Mesangial cell (primary cell): ENCODE results near the gene NT5DC4. TPM values are rescaled to one million over a fixed set of nuclear protein-coding genes. Genes with fewer than 3 reads are reported as not detected.

Experiments
- total RNA-seq: library from RNA; depleted of rRNA; stranded (reverse); fragments of >200 nt; gene quantifications from 2 replicates; pipeline ENCODE4 v1.2.3, GENCODE V29; 2015

The NT5DC4 gene
- not detected in 2 replicates for total RNA-seq

DNA sequence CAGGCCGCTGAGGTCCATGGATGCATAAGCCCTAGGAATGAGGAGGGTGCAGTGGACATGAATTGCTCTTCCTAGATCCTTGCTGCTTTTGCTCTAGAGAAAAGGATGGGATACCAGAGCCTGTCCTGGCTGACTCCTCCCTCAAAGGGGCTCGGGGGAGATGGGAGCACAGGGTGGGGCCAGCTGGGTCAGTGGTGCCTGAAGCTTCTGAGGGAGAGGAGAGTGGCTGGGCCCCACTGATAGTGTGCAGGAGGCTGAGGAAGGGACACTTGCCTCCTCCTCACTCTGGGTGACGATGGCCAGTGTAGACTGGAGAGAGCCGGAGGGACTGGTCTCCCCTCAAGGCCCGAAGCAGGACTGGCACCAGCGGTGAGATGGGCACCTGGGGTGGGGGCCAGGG lies at the start of gene NT5DC4:
TSS of gene NT5DC4 (plus strand) at position 236 of the 400 bp plus-strand sequence. CDS start at position 296, 60 bp downstream.

DNA sequence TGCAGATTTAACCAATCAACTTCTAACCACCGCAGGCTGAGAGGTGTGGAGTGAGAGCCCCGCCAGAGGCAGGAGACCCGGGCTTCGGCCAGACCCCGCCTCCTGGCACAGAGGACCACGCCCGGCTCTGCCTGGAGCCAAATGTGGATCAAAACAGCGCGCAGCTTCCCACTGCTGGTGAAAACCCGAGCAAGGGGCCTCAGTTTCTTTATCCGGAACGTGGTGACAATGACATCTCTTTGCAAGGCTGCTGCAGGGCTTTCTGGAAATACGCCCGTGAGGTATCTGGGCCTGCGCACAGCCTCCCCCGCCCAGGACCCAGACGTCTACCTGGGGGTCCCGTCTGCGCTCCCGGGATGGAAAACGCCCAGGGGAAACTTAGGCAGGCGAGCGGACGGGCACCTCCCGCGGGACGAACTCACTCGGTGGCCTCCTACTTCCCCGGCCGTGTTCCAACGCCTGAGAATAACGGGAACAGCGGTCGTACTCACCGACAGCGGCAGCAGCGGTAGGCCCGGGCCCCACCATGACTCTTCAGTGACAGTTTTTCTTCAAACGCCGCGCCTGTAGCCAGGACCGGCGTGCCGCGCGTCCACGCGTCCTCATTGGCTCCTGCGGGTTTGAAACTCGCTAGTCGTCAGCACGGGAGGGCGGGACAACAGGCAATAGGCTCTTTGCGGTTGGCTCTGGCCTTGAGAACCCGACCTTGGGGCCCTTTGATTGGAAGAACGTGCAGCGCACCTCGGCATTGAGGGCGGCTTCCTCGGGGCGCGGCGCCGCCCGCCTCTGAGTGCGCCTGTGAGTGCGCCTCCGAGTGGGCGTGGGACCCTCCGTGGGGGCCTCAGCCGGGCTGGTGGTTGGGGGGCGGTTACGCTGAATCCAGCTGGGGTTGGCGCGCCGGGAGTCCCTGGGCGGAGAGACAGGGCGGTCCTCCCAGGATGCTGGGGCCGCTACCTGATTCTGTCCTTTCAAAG lies 43.5 kb downstream of the NT5DC4 start, which contains the start of gene CKAP2L:
TSS of gene CKAP2L (minus strand) at position 539 of the 974 bp plus-strand sequence. CDS start at position 528, 11 bp downstream.

DNA sequence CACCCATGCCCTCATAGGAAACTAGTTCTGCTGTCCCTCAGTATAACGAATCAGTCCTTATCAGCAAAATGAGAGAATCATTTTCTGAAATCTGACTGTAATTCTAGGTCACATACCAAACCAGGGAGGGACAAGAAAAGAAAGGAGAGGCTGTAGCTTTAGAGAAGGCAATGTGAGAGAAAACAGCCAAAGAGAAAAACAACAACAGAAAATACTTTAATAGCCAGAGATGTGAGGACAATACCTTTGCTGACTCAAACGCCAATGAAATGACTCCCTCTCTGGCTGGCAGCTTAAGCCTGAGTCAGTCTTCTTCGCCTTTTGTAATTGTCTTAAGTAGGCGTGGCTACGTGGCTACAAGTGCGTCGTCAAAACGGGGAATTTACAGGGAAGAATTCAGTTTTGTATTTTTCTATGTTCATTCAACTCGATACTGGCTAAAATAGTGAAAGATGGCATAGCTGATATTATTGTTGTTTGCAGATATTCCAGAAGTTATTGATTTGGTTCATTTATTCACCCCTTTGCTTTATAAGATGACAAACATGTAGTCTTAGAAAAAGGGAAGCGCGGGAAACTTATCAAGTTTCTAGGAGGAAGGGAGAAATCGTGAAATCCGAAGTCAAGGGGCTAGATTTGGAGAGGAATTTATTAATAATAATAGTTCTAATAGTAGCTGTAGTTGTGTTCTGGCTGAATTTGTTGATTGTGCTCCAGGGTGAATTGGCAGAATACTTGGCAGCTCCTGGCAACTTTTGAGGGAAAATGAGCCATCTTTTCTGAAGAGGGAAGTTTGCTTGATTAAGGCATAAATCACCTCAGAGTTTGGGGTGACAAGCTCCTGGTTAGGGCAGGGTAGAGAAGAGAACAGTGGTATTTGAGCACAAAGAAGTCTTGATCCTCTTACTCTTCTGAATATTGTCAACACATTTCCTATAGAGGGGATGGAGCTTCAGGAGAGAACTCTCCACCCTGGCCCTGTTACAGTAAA lies 63.7 kb downstream of the NT5DC4 start, which contains the start of gene IL1A:
TSS of gene IL1A (minus strand) at position 295 of the 991 bp plus-strand sequence. CDS start 723 bp downstream, outside the sequence.

Other genes with a start within 250 kb of the NT5DC4 start
- 30.6 and 52.0 TPM in 2 replicates for gene TTL, start 238.9 kb upstream of the NT5DC4 start, total RNA-seq
- 12.7 TPM in 2 replicates for gene POLR1B, start 178.6 kb upstream of the NT5DC4 start, total RNA-seq
- 23.1 and 57.3 TPM in 2 replicates for gene CHCHD5, start 136.4 kb upstream of the NT5DC4 start, total RNA-seq
- 57.0 and 80.8 TPM in 2 replicates for gene SLC20A1, start 75.1 kb upstream of the NT5DC4 start, total RNA-seq
- gene CKAP2L, start 43.6 kb downstream of the NT5DC4 start, total RNA-seq, result 0.63 and 23.3 TPM in 2 replicates
- gene IL1A, start 63.5 kb downstream of the NT5DC4 start, total RNA-seq, result not detected in 2 replicates
- gene IL1B, start 115.8 kb downstream of the NT5DC4 start, total RNA-seq, result 0.49 TPM in 1 of 2 replicates, not detected in the other
- not detected in 2 replicates for gene IL37, start 190.1 kb downstream of the NT5DC4 start, total RNA-seq